K562 (cell line): ENCODE measurements around the gene NTN4. TPM values are rescaled to one million over a fixed set of nuclear protein-coding genes. Genes with fewer than 3 reads are reported as not detected.

Experiments
- DEAF1 ChIP-seq: fragments of 450-650 bp; formaldehyde crosslinking; IDR thresholded peaks from 2 replicates; pipeline ENCODE4 v1.4.0; 2020; ENCODE audit warnings: mild to moderate bottlenecking, moderate library complexity
- HMBOX1 ChIP-seq: sonication (generic); IDR thresholded peaks from 2 replicates; pipeline ENCODE4 v1.6.1; 2016
- HMG20A ChIP-seq: fragments of 450-650 bp; formaldehyde crosslinking; conservative IDR thresholded peaks from 2 replicates; pipeline ENCODE4 v1.4.0; 2020; ENCODE audit warnings: mild to moderate bottlenecking, mixed read lengths
- HNRNPH1 ChIP-seq: fragments of 200-400 bp; formaldehyde crosslinking; optimal IDR thresholded peaks from 2 replicates; pipeline ENCODE3; 2017; ENCODE audit warnings: low read depth, mild to moderate bottlenecking, low read length, moderate library complexity
- MEF2D ChIP-seq: conservative IDR thresholded peaks from 2 replicates; pipeline ENCODE4 v1.6.1; 2016; ENCODE audit warnings: low read depth, missing genetic modification characterization, missing compliant biosample characterization
- PCBP2 ChIP-seq: fragments of 200-400 bp; formaldehyde crosslinking; IDR thresholded peaks from 2 replicates; pipeline ENCODE4 v1.6.1; 2018; ENCODE audit warnings: low read length, low read depth, mild to moderate bottlenecking, moderate library complexity; ENCODE audit not compliant: poor library complexity, severe bottlenecking
- RAD21 ChIP-seq, 2 experiments: fragments of 250-450 bp in 1 of 2; fragments of 450-650 bp in 1 of 2; sonication (Bioruptor Pico) in 1 of 2; formaldehyde crosslinking in 1 of 2; IDR thresholded peaks in 1 of 2; conservative IDR thresholded peaks in 1 of 2; 2 replicates each; pipeline versions ENCODE4 v1.4.0 to v1.8.0; 2020 to 2022; ENCODE audit warnings: mild to moderate bottlenecking in 2 of 2, moderate library complexity in 1 of 2
- RERE ChIP-seq: sonication (generic); formaldehyde crosslinking; IDR thresholded peaks from 2 replicates; pipeline ENCODE4 v1.8.0; 2023; ENCODE audit warnings: missing genetic modification reagents, mild to moderate bottlenecking, borderline replicate concordance
- SIN3B ChIP-seq: fragments of 450-650 bp; IDR thresholded peaks from 2 replicates; pipeline ENCODE4 v1.6.1; 2017; ENCODE audit warnings: low read depth, mild to moderate bottlenecking, moderate library complexity
- SMAD3 ChIP-seq: fragments of 450-650 bp; formaldehyde crosslinking; conservative IDR thresholded peaks from 2 replicates; pipeline ENCODE4 v1.4.0; 2020; ENCODE audit warnings: mild to moderate bottlenecking
- SMARCE1 ChIP-seq: fragments of 450-650 bp; IDR thresholded peaks from 2 replicates; pipeline ENCODE4 v1.7.1; 2016; ENCODE audit warnings: mild to moderate bottlenecking
- THAP12 ChIP-seq: fragments of 250-450 bp; sonication (Bioruptor Pico); IDR thresholded peaks from 2 replicates; pipeline ENCODE4 v1.9.0; 2021; ENCODE audit warnings: mild to moderate bottlenecking, inconsistent platforms
- ZFP30 ChIP-seq: fragments of 250-450 bp; sonication (Bioruptor Pico); IDR thresholded peaks from 2 replicates; pipeline ENCODE4 v1.8.0; 2022; ENCODE audit warnings: moderate library complexity, mild to moderate bottlenecking, inconsistent platforms, borderline replicate concordance
- ZKSCAN8 ChIP-seq: fragments of 200-800 bp; sonication (Bioruptor generic); IDR thresholded peaks from 2 replicates; pipeline ENCODE4 v1.6.1; 2016; ENCODE audit warnings: missing genetic modification characterization, missing compliant biosample characterization
- ZNF766 ChIP-seq: fragments of 200-800 bp; sonication (Bioruptor generic); conservative IDR thresholded peaks from 2 replicates; pipeline ENCODE4 v1.6.1; 2016; ENCODE audit warnings: missing genetic modification characterization, missing compliant biosample characterization
- polyA plus RNA-seq, 8 experiments: library from polyadenylated mRNA; depleted of rRNA in 4 of 8; stranded (reverse) in 5 of 8; unstranded in 3 of 8; fragments of >200 nt; fragmentation: Nextera tagmentation in 2 of 8; fragmentation: Illumina TruSeq in 1 of 8; extraction: Ambion mirVana in 2 of 8; extraction: Trizol in 1 of 8; gene quantifications; 2 replicates each; pipeline versions ENCODE4 v1.2.1 to v1.2.3, GENCODE V29; 2011 to 2014; ENCODE audit warnings: inconsistent platforms in 1 of 8, missing spikeins in 1 of 8
- total RNA-seq, 7 experiments: library from RNA; depleted of rRNA in 6 of 7; stranded (reverse); fragments of >200 nt in 6 of 7; fragmentation: Illumina TruSeq in 2 of 7; extraction: Trizol in 2 of 7; gene quantifications; 2 replicates each; pipeline versions ENCODE4 v1.2.1 to v1.2.3, GENCODE V29; 2011 to 2021; ENCODE audit warnings: low replicate concordance in 1 of 7

The NTN4 gene
- total and polyA plus RNA-seq, 9 of the 15 experiments (the other 6 are each of a cell fraction or from before 2014, with no cell fraction given): 0.13 TPM; not detected in 8

- TF ChIP-seq RERE (CRISPR knock-in tag) (no peak), DEAF1 (CRISPR knock-in tag) (peak; percentile 70), ZKSCAN8 (CRISPR knock-in tag) (no peak), HMG20A (CRISPR knock-in tag) (no peak), MEF2D (no peak), SMARCE1 (no peak), HMBOX1 (no peak), ZFP30 (CRISPR knock-in tag) (no peak), SMAD3 (CRISPR knock-in tag) (no peak), SIN3B (no peak), RAD21 (CRISPR knock-in tag; conservative IDR thresholded peaks at IDR 0.05 in 1 of 2, IDR thresholded peaks at IDR 0.05 in 1 of 2) (peak; percentile 70 to 79), HNRNPH1 (no peak), THAP12 (CRISPR knock-in tag) (no peak), ZNF766 (CRISPR knock-in tag) (no peak), PCBP2 (no peak)
These were observed 25.2 kb upstream of the NTN4 start (continued) for GRCh38 chr12:95815632-95816212.
